GM21723 (cell line): ENCODE results near the gene SUN5.
"Not testable (repeated sequence)": the region's sequence is repeated elsewhere in the genome, so short reads cannot be mapped to it uniquely, and the experiment has no call there.

Source experiments
- ATAC-seq: cut with Tn5 transposase; IDR thresholded peaks from one replicate; pipeline ENCODE4 v1.9.1; 2021; ENCODE audit warnings: mild to moderate bottlenecking, moderate library complexity; ENCODE audit not compliant: unreplicated experiment

Gene SUN5

GRCh38 chr20:32966881-32967781, 37.1 kb downstream of the SUN5 start:
- no peak for ATAC-seq

- ATAC-seq = no peak
Observed at GRCh38 chr20:32966382-32966781, 37.9 kb downstream of the SUN5 start.

- no peak for ATAC-seq
Observed at GRCh38 chr20:32965581-32966373, 38.5 kb downstream of the SUN5 start.

- ATAC-seq = no peak
Observed at GRCh38 chr20:32965115-32965514, 39.1 kb downstream of the SUN5 start.

GRCh38 chr20:32964575-32964974, 39.7 kb downstream of the SUN5 start:
- no peak for ATAC-seq

GRCh38 chr20:32963176-32963575, 41.1 kb downstream of the SUN5 start:
- ATAC-seq = no peak

GRCh38 chr20:32962646-32963045, 41.6 kb downstream of the SUN5 start:
- not testable (repeated sequence) for ATAC-seq

- no peak for ATAC-seq
Observed at GRCh38 chr20:32962053-32962452, 42.2 kb downstream of the SUN5 start.

- no peak for ATAC-seq
Observed at GRCh38 chr20:32960849-32961731, 43.1 kb downstream of the SUN5 start.

GRCh38 chr20:32960222-32960518, 44.1 kb downstream of the SUN5 start:
- ATAC-seq = no peak

GRCh38 chr20:32959351-32960221, 44.6 kb downstream of the SUN5 start:
- no peak for ATAC-seq

- ATAC-seq = no peak
Observed at GRCh38 chr20:32958574-32958973, 45.7 kb downstream of the SUN5 start.

GRCh38 chr20:32957459-32957858, 46.8 kb downstream of the SUN5 start:
- ATAC-seq = no peak

- not testable (repeated sequence) for ATAC-seq
Observed at GRCh38 chr20:32950539-32950938, 53.7 kb downstream of the SUN5 start.

GRCh38 chr20:32946629-32947028, 57.6 kb downstream of the SUN5 start:
- no peak for ATAC-seq

GRCh38 chr20:32945710-32946221, 58.5 kb downstream of the SUN5 start:
- no peak for ATAC-seq

- ATAC-seq = no peak
Observed at GRCh38 chr20:32943490-32944052, 60.7 kb downstream of the SUN5 start.

GRCh38 chr20:32941155-32941885, 62.9 kb downstream of the SUN5 start:
- no peak for ATAC-seq

- ATAC-seq = no peak
Observed at GRCh38 chr20:32934580-32934979, 69.7 kb downstream of the SUN5 start.
